Trophoblast cell (in vitro differentiated cells and primary cell): ENCODE results near the gene LOXL3.

Source experiments
- DNase-seq, 2 donors: peaks; one replicate each; pipeline ENCODE4 v3.0.0-alpha.2; 2016
- H2AFZ ChIP-seq: 2 replicates; pipeline ENCODE4 v1.6.1; 2013; ENCODE audit warnings: low read length, moderate library complexity, mild to moderate bottlenecking; ENCODE audit not compliant: insufficient read depth, poor library complexity
- H2AK5ac ChIP-seq: 2 replicates; pipeline ENCODE4 v1.6.1; 2013; ENCODE audit warnings: mild to moderate bottlenecking, low read length
- H2BK120ac ChIP-seq: 2 replicates; pipeline ENCODE4 v1.6.1; 2013; ENCODE audit warnings: low read length, mild to moderate bottlenecking, moderate library complexity; ENCODE audit not compliant: insufficient read depth, poor library complexity
- H2BK12ac ChIP-seq: 2 replicates; pipeline ENCODE4 v1.6.1; 2013; ENCODE audit warnings: mild to moderate bottlenecking, low read length, moderate library complexity
- H2BK5ac ChIP-seq: 2 replicates; pipeline ENCODE4 v1.6.1; 2013; ENCODE audit warnings: low read length, low read depth, moderate library complexity, mild to moderate bottlenecking; ENCODE audit not compliant: poor library complexity
- H3K14ac ChIP-seq: 2 replicates; pipeline ENCODE4 v1.6.1; 2013; ENCODE audit warnings: mild to moderate bottlenecking, low read length
- H3K18ac ChIP-seq: 2 replicates; pipeline ENCODE4 v1.6.1; 2013; ENCODE audit warnings: mild to moderate bottlenecking, low read length
- H3K23ac ChIP-seq: 2 replicates; pipeline ENCODE4 v1.6.1; 2013; ENCODE audit warnings: low read length
- H3K27ac ChIP-seq: 2 replicates; pipeline ENCODE4 v1.5.1; 2013; ENCODE audit warnings: low read depth, mild to moderate bottlenecking, inconsistent platforms, low read length, moderate library complexity
- H3K27me3 ChIP-seq: 2 replicates; pipeline ENCODE4 v1.6.1; 2013; ENCODE audit warnings: inconsistent platforms, mild to moderate bottlenecking, low read length, moderate library complexity; ENCODE audit not compliant: insufficient read depth
- H3K36me3 ChIP-seq, 2 experiments: 1 replicate in 1 of 2; 2 replicates in 1 of 2; pipeline ENCODE4 v1.6.1; 2013; ENCODE audit warnings: low read length in 2 of 2, mild to moderate bottlenecking in 2 of 2, moderate library complexity in 1 of 2; ENCODE audit not compliant: insufficient read depth in 2 of 2, control insufficient read depth in 1 of 2
- H3K4ac ChIP-seq: 2 replicates; pipeline ENCODE4 v1.6.1; 2013; ENCODE audit warnings: low read depth, mild to moderate bottlenecking, low read length, moderate library complexity
- H3K4me1 ChIP-seq, 2 experiments: 1 replicate in 1 of 2; 2 replicates in 1 of 2; pipeline ENCODE4 v1.6.1; 2013; ENCODE audit warnings: low read length in 2 of 2, mild to moderate bottlenecking in 2 of 2, moderate library complexity in 1 of 2; ENCODE audit not compliant: insufficient read depth in 2 of 2, control insufficient read depth in 1 of 2
- H3K4me2 ChIP-seq: 2 replicates; pipeline ENCODE4 v1.6.1; 2013; ENCODE audit warnings: inconsistent platforms, mild to moderate bottlenecking, low read length, moderate library complexity
- H3K4me3 ChIP-seq: 2 replicates; pipeline ENCODE4 v1.5.1; 2013; ENCODE audit warnings: mild to moderate bottlenecking, low read depth, low read length, inconsistent platforms
- H3K79me1 ChIP-seq: one replicate; pipeline ENCODE4 v1.6.1; 2013; ENCODE audit warnings: low read length
- H3K79me2 ChIP-seq: 2 replicates; pipeline ENCODE4 v1.6.1; 2013; ENCODE audit warnings: low read length, mild to moderate bottlenecking; ENCODE audit not compliant: control insufficient read depth, insufficient read depth, poor library complexity
- H3K9ac ChIP-seq: 2 replicates; pipeline ENCODE4 v1.6.1; 2013; ENCODE audit warnings: mild to moderate bottlenecking, low read length
- H3K9me3 ChIP-seq: 2 replicates; pipeline ENCODE4 v1.6.1; 2013; ENCODE audit warnings: low read depth, mild to moderate bottlenecking, control low read depth, inconsistent platforms, low read length; ENCODE audit not compliant: insufficient read depth
- H4K12ac ChIP-seq: 2 replicates; pipeline ENCODE4 v1.6.1; 2013; ENCODE audit warnings: low read depth, mild to moderate bottlenecking, low read length, moderate library complexity
- H4K8ac ChIP-seq: 2 replicates; pipeline ENCODE4 v1.6.1; 2013; ENCODE audit warnings: low read depth, mild to moderate bottlenecking, low read length, moderate library complexity
- H4K91ac ChIP-seq: one replicate; pipeline ENCODE4 v1.6.1; 2013; ENCODE audit warnings: low read depth, mild to moderate bottlenecking, low read length, moderate library complexity
- WGBS: extraction: QIAGEN DNeasy Blood & Tissue Kit; methylation state at CpG from one replicate; pipeline ENCODE4 v1.1.7; 2013; ENCODE audit warnings: missing lambda C conversion rate; ENCODE audit not compliant: insufficient read length, insufficient coverage; ENCODE audit errors: extremely low coverage; 5-methylcytosine and 5-hydroxymethylcytosine counted together

The LOXL3 gene

GRCh38 chr2:74512744-74513604 is 40.8 kb downstream of the LOXL3 start:
- no peaks in the 10 kb centered on the region for H3K36me3 ChIP-seq
- no peak overlapping the region for H3K4me2 ChIP-seq
- no peak overlapping the region for H4K8ac ChIP-seq
- H3K4ac ChIP-seq = no peak overlapping the region
- H4K12ac ChIP-seq = no peak overlapping the region
- no peak overlapping the region for H2BK12ac ChIP-seq
- no peak overlapping the region for H3K9ac ChIP-seq
- peaks cover 6 to 10% of the 10 kb centered on the region in 2 experiments for H3K4me1 ChIP-seq
- no peak overlapping the region for H3K27ac ChIP-seq
- peaks cover 1% of the 10 kb centered on the region for H3K79me1 ChIP-seq
- H2AK5ac ChIP-seq = no peak overlapping the region
- H3K27me3 ChIP-seq = peaks cover 72% of the 10 kb centered on the region
- no peak overlapping the region for H2BK5ac ChIP-seq
- H2AFZ ChIP-seq = no peak overlapping the region
- H3K23ac ChIP-seq = no peak overlapping the region
- H3K18ac ChIP-seq = no peak overlapping the region
- H3K14ac ChIP-seq = no peak overlapping the region
- no peak overlapping the region for H3K4me3 ChIP-seq
- no peak overlapping the region for H2BK120ac ChIP-seq
- WGBS = no CpG with 5 or more reads among the region's 36 CpGs
- peaks cover 1% of the 10 kb centered on the region for H3K79me2 ChIP-seq
- no peak for DNase-seq
- no peak overlapping the region for H4K91ac ChIP-seq
- H3K9me3 ChIP-seq = peaks cover 16% of the 10 kb centered on the region

DNA sequence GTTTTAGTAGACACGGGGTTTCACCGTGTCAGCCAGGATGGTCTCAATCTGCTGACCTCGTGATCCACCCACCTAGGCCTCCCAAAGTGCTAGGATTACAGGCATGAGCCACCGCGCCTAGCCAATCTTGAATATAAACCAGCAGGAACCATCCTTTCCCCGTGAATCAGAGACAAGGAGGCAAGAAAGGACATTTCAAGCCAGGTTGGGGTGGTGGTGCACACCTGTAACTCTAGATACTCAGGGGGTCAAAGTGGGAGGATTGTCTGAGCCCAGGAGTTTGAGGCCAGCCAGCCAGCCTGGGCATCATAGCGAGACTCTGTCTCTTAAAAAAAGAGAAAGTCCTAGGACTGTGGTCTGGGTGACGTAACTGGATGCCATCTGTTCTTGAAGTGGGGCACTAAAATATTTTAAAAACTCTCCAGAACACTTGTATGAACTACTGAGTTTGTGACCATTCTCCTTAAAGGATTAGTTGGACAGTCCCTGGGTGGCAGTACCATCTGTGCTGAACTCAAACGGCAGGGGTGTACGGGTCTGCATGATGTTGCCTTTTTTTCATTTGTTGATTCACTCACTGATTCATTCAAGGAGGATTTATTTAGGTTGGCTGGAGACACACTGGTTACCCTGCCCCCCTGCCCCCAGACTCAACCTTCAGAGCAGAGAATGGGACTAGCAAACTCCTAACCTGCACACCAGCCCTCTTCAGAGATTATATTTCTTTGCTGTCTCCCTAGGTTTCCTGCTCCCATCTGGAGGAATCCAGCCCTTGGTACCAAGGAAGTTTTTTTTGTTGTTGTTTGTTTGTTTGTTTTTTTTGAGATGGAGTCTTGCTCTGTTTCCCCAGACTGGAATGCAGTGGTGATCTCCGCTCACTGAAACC is 42.4 kb downstream of the LOXL3 start:
- Histone ChIP-seq H3K4me3 (no peak overlapping the region), H3K18ac (no peak overlapping the region), H3K9me3 (peaks cover 12% of the 10 kb centered on the region), H4K8ac (no peak overlapping the region), H3K23ac (no peak overlapping the region), H4K91ac (no peak overlapping the region), H2BK120ac (no peak overlapping the region), H3K4ac (no peak overlapping the region), H3K27ac (no peak overlapping the region), H3K27me3 (peaks cover 59% of the 10 kb centered on the region), H2AK5ac (no peak overlapping the region), H3K4me2 (no peak overlapping the region), H3K14ac (no peak overlapping the region), H2AFZ (no peak overlapping the region), H3K79me1 (peaks cover 12% of the 10 kb centered on the region), H3K4me1 (peaks cover 12 to 14% of the 10 kb centered on the region in 2 experiments), H3K9ac (no peak overlapping the region), H3K36me3 (no peaks in the 10 kb centered on the region), H3K79me2 (peaks cover 8% of the 10 kb centered on the region), H4K12ac (no peak overlapping the region), H2BK12ac (no peak overlapping the region), H2BK5ac (no peak overlapping the region)
- no peak for DNase-seq
- WGBS = no CpG with 5 or more reads among the region's 11 CpGs

GRCh38 chr2:74510272-74510671 is 43.5 kb downstream of the LOXL3 start:
- Histone ChIP-seq H3K23ac (no peak overlapping the region), H2AFZ (no peak overlapping the region), H3K4me2 (no peak overlapping the region), H3K4me3 (no peak overlapping the region), H3K14ac (no peak overlapping the region), H4K8ac (no peak overlapping the region), H2BK120ac (no peak overlapping the region), H2BK12ac (no peak overlapping the region), H3K27me3 (peaks cover 48% of the 10 kb centered on the region), H3K27ac (no peak overlapping the region), H2BK5ac (no peak overlapping the region), H3K4ac (no peak overlapping the region), H3K9ac (no peak overlapping the region), H3K79me1 (peaks cover 12% of the 10 kb centered on the region), H4K91ac (no peak overlapping the region), H3K9me3 (peaks cover 6% of the 10 kb centered on the region), H3K18ac (no peak overlapping the region), H3K79me2 (peaks cover 8% of the 10 kb centered on the region), H3K36me3 (peaks cover 8 to 9% of the 10 kb centered on the region in 2 experiments), H3K4me1 (peaks cover 9 to 11% of the 10 kb centered on the region in 2 experiments), H4K12ac (no peak overlapping the region), H2AK5ac (no peak overlapping the region)
- no peak for DNase-seq
- WGBS = no CpG with 5 or more reads among the region's 4 CpGs

DNA sequence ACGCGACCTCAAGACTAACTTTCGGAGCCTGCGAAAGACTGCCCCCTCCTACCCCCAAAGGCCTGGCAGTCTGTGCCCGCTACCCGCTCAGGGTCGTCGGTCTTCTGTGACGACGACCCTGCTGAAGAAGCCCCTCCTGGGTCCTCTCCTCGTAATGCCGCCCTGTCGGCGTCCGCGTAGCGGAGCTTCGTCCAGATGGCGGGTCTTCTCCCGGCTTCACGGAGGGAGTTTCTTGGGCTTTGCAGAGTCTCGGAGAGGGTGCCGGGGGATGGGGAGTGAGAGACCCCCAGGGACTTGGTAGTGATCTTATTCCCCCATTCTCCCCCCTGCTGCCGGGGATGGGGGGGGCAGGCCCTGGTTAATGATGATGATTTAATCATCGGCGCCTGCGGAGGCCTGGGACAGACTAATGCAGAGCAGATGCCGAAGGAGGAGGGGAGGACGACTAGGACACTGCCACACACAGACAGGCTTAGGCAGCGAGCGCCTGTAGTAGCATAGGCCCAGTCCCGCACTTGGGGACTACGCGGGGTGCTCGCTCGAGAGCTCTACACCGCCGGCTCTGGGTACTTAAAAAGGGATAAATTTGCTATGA is 45.7 kb downstream of the LOXL3 start:
- DNase-seq = peak in 1 of 2 donors; percentile 49
- Histone ChIP-seq H3K4me3 (peak overlapping the region; percentile 70), H2BK12ac (no peak overlapping the region), H3K4me1 (peaks cover 15 to 19% of the 10 kb centered on the region in 2 experiments), H2BK5ac (peak overlapping the region; percentile 25), H3K4me2 (peak overlapping the region; percentile 95), H3K36me3 (peaks cover 8 to 11% of the 10 kb centered on the region in 2 experiments), H2BK120ac (peak overlapping the region; percentile 82), H4K91ac (peak overlapping the region; percentile 90), H3K27ac (no peak overlapping the region), H3K4ac (peak overlapping the region; percentile 35), H3K79me1 (peaks cover 20% of the 10 kb centered on the region), H3K9me3 (peaks cover 2% of the 10 kb centered on the region), H3K18ac (peak overlapping the region; percentile 56), H2AFZ (peak overlapping the region; percentile 81), H4K12ac (peak overlapping the region; percentile 73), H3K23ac (no peak overlapping the region), H3K79me2 (peaks cover 12% of the 10 kb centered on the region), H2AK5ac (peak overlapping the region; percentile 7), H4K8ac (peak overlapping the region; percentile 93), H3K9ac (peak overlapping the region; percentile 75), H3K27me3 (peaks cover 34% of the 10 kb centered on the region), H3K14ac (peak overlapping the region; percentile 72)
- no CpG with 5 or more reads among the region's 38 CpGs for WGBS
